ENCODE measurements around the gene PCDHB11. TPM values are rescaled to one million over a fixed set of nuclear protein-coding genes. Genes with fewer than 3 reads are reported as not detected.
"Not testable (repeated sequence)": the region's sequence is repeated elsewhere in the genome, so short reads cannot be mapped to it uniquely, and the experiment has no call there.

PCDHB11 gene
- total and polyA plus RNA-seq, 2 donors (not counting 3 experiments of a cell fraction or from before 2014, with no cell fraction given): 0.11 to 0.18 TPM

GRCh38 chr5:141213656-141214339 lies 14.4 kb downstream of the PCDHB11 start, which contains the start of gene PCDHB13:
PCDHB13 (plus strand) TSS chr5:141213919; CDS start chr5:141214124, 205 bp downstream.
- H3K27ac ChIP-seq (ENCODE audit: insufficient read depth, low read depth, low read length); H3K4me3 ChIP-seq (replicated peaks in 1 of 3; ENCODE audit: insufficient read depth in 1 of 3, low read depth in 1 of 3, low read length in 3 of 3); H3K27me3 ChIP-seq (ENCODE audit: control insufficient read depth in 2 of 2, insufficient read depth in 2 of 2, low read length in 2 of 2); H3K79me2 ChIP-seq (ENCODE audit: control insufficient read depth, insufficient read depth, low read length); H3K9me3 ChIP-seq (replicated peaks; ENCODE audit: control insufficient read depth, insufficient read depth, low read length); H3K36me3 ChIP-seq (ENCODE audit: control insufficient read depth in 2 of 2, extremely low read depth in 1 of 2, insufficient read depth in 2 of 2, low read length in 2 of 2); H4K20me1 ChIP-seq (replicated peaks; ENCODE audit: control insufficient read depth, extremely low read depth, insufficient read depth, low read length); H3K9ac ChIP-seq (replicated peaks; ENCODE audit: extremely low read depth, insufficient read depth, low read length); H3K4me1 ChIP-seq (ENCODE audit: control insufficient read depth, extremely low read depth, insufficient read depth, low read length); H3K4me2 ChIP-seq (ENCODE audit: insufficient read depth, low read length); H3K9me1 ChIP-seq (replicated peaks; ENCODE audit: control insufficient read depth, extremely low read depth, insufficient read depth, low read length); POLR2A ChIA-PET; dilution Hi-C loops (cut with MboI; ENCODE audit: extremely low pct_ligation_motif_present, low sequenced_read_pairs); H2AFZ ChIP-seq (ENCODE audit: low read depth, low read length); intact Hi-C loops (cut with micrococcal nuclease): not testable (repeated sequence)
- peak; percentile 69 for FAIRE-seq
- CTCF ChIA-PET: interaction anchor here (0.9 to 1.3 kb wide), 3 partner anchors 204 to 350 kb away, joined by 3 to 6 read pairs (median 3); partner anchors contain the start of gene PCDHGB7
- BruUV-seq (replicated peaks): TSS peak; percentile 24
- DNase-seq (ENCODE audit: low read depth, low spot score): peak; percentile 44

GRCh38 chr5:141214583-141214982 lies 15.2 kb downstream of the PCDHB11 start:
- H2AFZ ChIP-seq (ENCODE audit: low read depth, low read length); DNase-seq (ENCODE audit: low read depth, low spot score); H3K27ac ChIP-seq (ENCODE audit: insufficient read depth, low read depth, low read length); H3K36me3 ChIP-seq (ENCODE audit: control insufficient read depth in 2 of 2, extremely low read depth in 1 of 2, insufficient read depth in 2 of 2, low read length in 2 of 2); H3K4me3 ChIP-seq (replicated peaks in 1 of 3; ENCODE audit: insufficient read depth in 1 of 3, low read depth in 1 of 3, low read length in 3 of 3); H3K9me1 ChIP-seq (replicated peaks; ENCODE audit: control insufficient read depth, extremely low read depth, insufficient read depth, low read length); H3K27me3 ChIP-seq (ENCODE audit: control insufficient read depth in 2 of 2, insufficient read depth in 2 of 2, low read length in 2 of 2); H3K4me1 ChIP-seq (ENCODE audit: control insufficient read depth, extremely low read depth, insufficient read depth, low read length); intact Hi-C loops (cut with micrococcal nuclease); H3K4me2 ChIP-seq (ENCODE audit: insufficient read depth, low read length); FAIRE-seq; POLR2A ChIA-PET; H3K9ac ChIP-seq (replicated peaks; ENCODE audit: extremely low read depth, insufficient read depth, low read length); BruUV-seq (replicated peaks); H4K20me1 ChIP-seq (replicated peaks; ENCODE audit: control insufficient read depth, extremely low read depth, insufficient read depth, low read length); H3K9me3 ChIP-seq (replicated peaks; ENCODE audit: control insufficient read depth, insufficient read depth, low read length); H3K79me2 ChIP-seq (ENCODE audit: control insufficient read depth, insufficient read depth, low read length); dilution Hi-C loops (cut with MboI; ENCODE audit: extremely low pct_ligation_motif_present, low sequenced_read_pairs): not testable (repeated sequence)
- CTCF ChIA-PET: interaction anchor here (0.6 kb wide), 1 partner anchor 36 kb away, joined by 3 read pairs; no protein-coding TSS in a partner anchor

GRCh38 chr5:141215504-141215903 lies 16.1 kb downstream of the PCDHB11 start:
- H3K9me3 ChIP-seq (replicated peaks; ENCODE audit: control insufficient read depth, insufficient read depth, low read length); H3K79me2 ChIP-seq (ENCODE audit: control insufficient read depth, insufficient read depth, low read length); dilution Hi-C loops (cut with MboI; ENCODE audit: extremely low pct_ligation_motif_present, low sequenced_read_pairs); CTCF ChIA-PET; H3K9me1 ChIP-seq (replicated peaks; ENCODE audit: control insufficient read depth, extremely low read depth, insufficient read depth, low read length); intact Hi-C loops (cut with micrococcal nuclease); H4K20me1 ChIP-seq (replicated peaks; ENCODE audit: control insufficient read depth, extremely low read depth, insufficient read depth, low read length); DNase-seq (ENCODE audit: low read depth, low spot score); H3K4me1 ChIP-seq (ENCODE audit: control insufficient read depth, extremely low read depth, insufficient read depth, low read length); H2AFZ ChIP-seq (ENCODE audit: low read depth, low read length); H3K36me3 ChIP-seq (ENCODE audit: control insufficient read depth in 2 of 2, extremely low read depth in 1 of 2, insufficient read depth in 2 of 2, low read length in 2 of 2); H3K27ac ChIP-seq (ENCODE audit: insufficient read depth, low read depth, low read length); BruUV-seq (replicated peaks); POLR2A ChIA-PET; H3K4me3 ChIP-seq (replicated peaks in 1 of 3; ENCODE audit: insufficient read depth in 1 of 3, low read depth in 1 of 3, low read length in 3 of 3); H3K27me3 ChIP-seq (ENCODE audit: control insufficient read depth in 2 of 2, insufficient read depth in 2 of 2, low read length in 2 of 2); H3K4me2 ChIP-seq (ENCODE audit: insufficient read depth, low read length); H3K9ac ChIP-seq (replicated peaks; ENCODE audit: extremely low read depth, insufficient read depth, low read length); FAIRE-seq: not testable (repeated sequence)

DNA sequence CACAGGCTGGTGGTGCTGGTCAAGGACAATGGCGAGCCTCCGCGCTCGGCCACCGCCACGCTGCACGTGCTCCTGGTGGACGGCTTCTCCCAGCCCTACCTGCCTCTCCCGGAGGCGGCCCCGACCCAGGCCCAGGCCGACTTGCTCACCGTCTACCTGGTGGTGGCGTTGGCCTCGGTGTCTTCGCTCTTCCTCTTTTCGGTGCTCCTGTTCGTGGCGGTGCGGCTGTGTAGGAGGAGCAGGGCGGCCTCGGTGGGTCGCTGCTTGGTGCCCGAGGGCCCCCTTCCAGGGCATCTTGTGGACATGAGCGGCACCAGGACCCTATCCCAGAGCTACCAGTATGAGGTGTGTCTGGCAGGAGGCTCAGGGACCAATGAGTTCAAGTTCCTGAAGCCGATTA lies 16.6 kb downstream of the PCDHB11 start:
- H3K4me3 ChIP-seq (replicated peaks in 1 of 3; ENCODE audit: insufficient read depth in 1 of 3, low read depth in 1 of 3, low read length in 3 of 3); H3K27me3 ChIP-seq (ENCODE audit: control insufficient read depth in 2 of 2, insufficient read depth in 2 of 2, low read length in 2 of 2); H3K9ac ChIP-seq (replicated peaks; ENCODE audit: extremely low read depth, insufficient read depth, low read length); H4K20me1 ChIP-seq (replicated peaks; ENCODE audit: control insufficient read depth, extremely low read depth, insufficient read depth, low read length); H3K4me2 ChIP-seq (ENCODE audit: insufficient read depth, low read length); POLR2A ChIA-PET; H3K36me3 ChIP-seq (ENCODE audit: control insufficient read depth in 2 of 2, extremely low read depth in 1 of 2, insufficient read depth in 2 of 2, low read length in 2 of 2); H3K9me3 ChIP-seq (replicated peaks; ENCODE audit: control insufficient read depth, insufficient read depth, low read length); H3K79me2 ChIP-seq (ENCODE audit: control insufficient read depth, insufficient read depth, low read length); BruUV-seq (replicated peaks); intact Hi-C loops (cut with micrococcal nuclease); H3K27ac ChIP-seq (ENCODE audit: insufficient read depth, low read depth, low read length); CTCF ChIA-PET; H2AFZ ChIP-seq (ENCODE audit: low read depth, low read length); dilution Hi-C loops (cut with MboI; ENCODE audit: extremely low pct_ligation_motif_present, low sequenced_read_pairs); FAIRE-seq; H3K9me1 ChIP-seq (replicated peaks; ENCODE audit: control insufficient read depth, extremely low read depth, insufficient read depth, low read length); DNase-seq (ENCODE audit: low read depth, low spot score); H3K4me1 ChIP-seq (ENCODE audit: control insufficient read depth, extremely low read depth, insufficient read depth, low read length): not testable (repeated sequence)

All from endothelial cell of umbilical vein (primary cell).